OCI-LY3 (cell line): Measurements from ENCODE around the gene RBMS3.
"Not testable (repeated sequence)": the region's sequence is repeated elsewhere in the genome, so short reads cannot be mapped to it uniquely, and the experiment has no call there.

Experiments
- H2AFZ ChIP-seq: fragments of 200-600, 300-600 bp; shearing (Covaris generic); 2 replicates; pipeline ENCODE4 v1.6.0; 2014; ENCODE audit warnings: antibody characterized with exemption, low read depth, low read length
- H3K27ac ChIP-seq: fragments of 200-600, 300-600 bp; sonication (generic); 2 replicates; pipeline ENCODE4 v1.5.1; 2014; ENCODE audit warnings: mild to moderate bottlenecking, low read length, moderate library complexity, mixed read lengths
- H3K27me3 ChIP-seq: fragments of 200-600, 300-600 bp; sonication (generic); 2 replicates; pipeline ENCODE4 v1.6.1; 2014; ENCODE audit warnings: low read depth, low read length, mixed read lengths
- H3K36me3 ChIP-seq: fragments of 200-600, 300-600 bp; sonication (generic); replicated peaks from 2 replicates; pipeline ENCODE3; 2014; ENCODE audit warnings: low read depth, low read length, mixed read lengths
- H3K4me1 ChIP-seq: fragments of 300-600, 200-600 bp; sonication (generic); 2 replicates; pipeline ENCODE4 v1.6.1; 2014; ENCODE audit warnings: low read length, mixed read lengths
- H3K4me2 ChIP-seq: fragments of 200-600, 300-600 bp; sonication (generic); 2 replicates; pipeline ENCODE4 v1.6.1; 2014; ENCODE audit warnings: low read length, mixed read lengths
- H3K4me3 ChIP-seq: fragments of 300-600, 200-600 bp; sonication (generic); 2 replicates; pipeline ENCODE4 v1.5.1; 2014; ENCODE audit warnings: antibody characterized with exemption, mild to moderate bottlenecking, low read length, moderate library complexity
- H3K79me2 ChIP-seq: fragments of 300-600, 200-600 bp; shearing (Covaris generic); 2 replicates; pipeline ENCODE4 v1.6.1; 2014; ENCODE audit warnings: mild to moderate bottlenecking, low read length, mixed read lengths
- H3K9ac ChIP-seq: fragments of 300-600, 200-600 bp; shearing (Covaris generic); 2 replicates; pipeline ENCODE4 v1.6.0; 2014; ENCODE audit warnings: mild to moderate bottlenecking, low read length, moderate library complexity
- H3K9me3 ChIP-seq: fragments of 200-600, 300-600 bp; shearing (Covaris generic); 2 replicates; pipeline ENCODE4 v1.6.1; 2014; ENCODE audit warnings: low read length, mixed read lengths; ENCODE audit not compliant: insufficient read depth
- H4K20me1 ChIP-seq: fragments of 200-600, 300-600 bp; sonication (generic); 2 replicates; pipeline ENCODE4 v1.6.1; 2016; ENCODE audit warnings: low read length, mixed read lengths; ENCODE audit not compliant: insufficient read depth
- CTCF ChIP-seq: fragments of 200-600, 300-600 bp; sonication (generic); IDR thresholded peaks from 2 replicates; pipeline ENCODE4 v1.5.1; 2014; ENCODE audit warnings: antibody characterized with exemption, low read length, low read depth
- EZH2phosphoT487 ChIP-seq: fragments of 200-600 bp; shearing (Covaris generic); IDR thresholded peaks from 2 replicates; pipeline ENCODE4 v1.6.1; 2018; ENCODE audit warnings: antibody characterized with exemption, mixed run types, low read depth

The RBMS3 gene

DNA sequence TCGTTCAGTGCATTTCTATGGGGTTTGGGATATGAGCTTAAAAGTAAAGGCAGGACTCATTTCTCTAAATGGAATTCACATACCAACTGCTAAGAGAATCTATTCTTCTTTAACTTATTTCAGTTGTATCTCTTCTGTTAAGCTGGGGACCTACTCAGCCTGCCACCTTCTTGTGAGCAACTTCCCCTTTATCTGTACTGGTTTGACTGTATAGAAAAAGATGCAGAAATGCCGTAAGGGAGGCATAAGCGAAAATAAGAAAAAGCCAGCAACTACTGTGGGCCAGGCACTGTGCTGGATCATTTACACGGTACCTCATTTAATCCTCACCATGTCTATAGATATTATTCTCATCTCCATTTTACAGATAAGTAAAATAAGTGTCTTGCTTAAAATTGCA, 38.4 kb downstream of the RBMS3 start:
- no peaks in the 10 kb centered on the region for H4K20me1 ChIP-seq
- no peaks in the 10 kb centered on the region for H3K36me3 ChIP-seq
- H3K9me3 ChIP-seq: no peaks in the 10 kb centered on the region
- no peaks in the 10 kb centered on the region for H3K79me2 ChIP-seq
- peak overlapping the region; percentile 37 for H3K4me3 ChIP-seq
- peaks cover 10% of the 10 kb centered on the region; the same call in 1 of the 2 replicates for H3K27me3 ChIP-seq
- no peak overlapping the region for H2AFZ ChIP-seq
- TF ChIP-seq EZH2phosphoT487: no peak
- TF ChIP-seq CTCF: no peak
- H3K4me2 ChIP-seq: peak overlapping the region; percentile 60
- peaks cover 30% of the 10 kb centered on the region for H3K4me1 ChIP-seq
- no peak overlapping the region for H3K9ac ChIP-seq
- H3K27ac ChIP-seq: peak overlapping the region; percentile 39; the same call in 1 of the 2 replicates

DNA sequence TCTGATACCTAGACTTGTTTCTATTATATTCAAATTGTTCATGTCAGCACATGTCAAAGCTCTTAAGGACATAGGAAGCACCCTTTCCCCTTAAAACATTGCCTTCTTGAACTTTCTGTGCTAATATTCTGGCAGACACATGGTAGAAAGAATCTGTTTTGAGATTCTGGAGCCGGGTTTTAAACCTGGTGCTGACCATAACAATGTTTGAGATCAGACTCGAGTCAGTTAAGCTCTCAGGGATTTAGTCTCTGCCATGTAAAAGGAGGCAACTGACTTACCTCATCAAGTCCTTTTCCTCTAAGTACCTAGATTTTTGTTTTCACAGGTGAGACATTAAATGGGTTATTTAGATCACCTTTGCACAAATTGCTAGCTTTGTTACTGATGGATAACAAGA, 38.9 kb downstream of the RBMS3 start:
- Histone ChIP-seq H3K4me3 (peak overlapping the region; percentile 37), H4K20me1 (no peaks in the 10 kb centered on the region), H3K4me1 (peaks cover 35% of the 10 kb centered on the region), H3K36me3 (no peaks in the 10 kb centered on the region), H3K27ac (no peak overlapping the region), H3K4me2 (peak overlapping the region; percentile 60), H3K9me3 (no peaks in the 10 kb centered on the region), H3K79me2 (no peaks in the 10 kb centered on the region), H3K9ac (no peak overlapping the region; the same call in 1 of the 2 replicates), H2AFZ (no peak overlapping the region), H3K27me3 (peaks cover 10% of the 10 kb centered on the region; the same call in 1 of the 2 replicates)
- TF ChIP-seq EZH2phosphoT487: no peak

DNA sequence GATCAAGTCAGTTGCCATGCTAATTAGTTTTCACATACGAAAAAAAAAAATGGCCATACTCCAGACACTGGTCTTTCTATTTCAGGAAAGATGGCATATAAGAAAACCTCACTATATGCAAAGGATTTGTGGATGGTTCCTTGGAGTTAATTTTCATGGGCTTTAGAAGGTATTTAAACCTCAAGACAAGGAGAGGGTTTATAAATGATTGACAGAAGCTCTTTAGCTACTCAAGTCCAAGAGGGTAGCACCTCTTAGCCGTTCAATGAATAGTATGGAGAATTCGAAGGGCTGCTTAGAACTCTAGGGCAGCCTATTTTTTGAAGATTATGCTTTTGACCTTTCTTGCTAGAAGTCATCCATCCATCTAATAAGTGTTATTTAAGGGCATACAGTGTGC, 41.7 kb downstream of the RBMS3 start:
- peaks cover 10% of the 10 kb centered on the region; the same call in 1 of the 2 replicates for H3K27me3 ChIP-seq
- no peaks in the 10 kb centered on the region for H3K36me3 ChIP-seq
- H3K9ac ChIP-seq: no peak overlapping the region
- no peaks in the 10 kb centered on the region for H3K79me2 ChIP-seq
- no peak overlapping the region for H3K4me2 ChIP-seq
- no peaks in the 10 kb centered on the region for H4K20me1 ChIP-seq
- TF ChIP-seq EZH2phosphoT487 (no peak), CTCF (no peak)
- no peaks in the 10 kb centered on the region for H3K9me3 ChIP-seq
- H3K4me3 ChIP-seq: no peak overlapping the region
- no peak overlapping the region for H3K27ac ChIP-seq
- H3K4me1 ChIP-seq: peaks cover 36% of the 10 kb centered on the region
- no peak overlapping the region for H2AFZ ChIP-seq

DNA sequence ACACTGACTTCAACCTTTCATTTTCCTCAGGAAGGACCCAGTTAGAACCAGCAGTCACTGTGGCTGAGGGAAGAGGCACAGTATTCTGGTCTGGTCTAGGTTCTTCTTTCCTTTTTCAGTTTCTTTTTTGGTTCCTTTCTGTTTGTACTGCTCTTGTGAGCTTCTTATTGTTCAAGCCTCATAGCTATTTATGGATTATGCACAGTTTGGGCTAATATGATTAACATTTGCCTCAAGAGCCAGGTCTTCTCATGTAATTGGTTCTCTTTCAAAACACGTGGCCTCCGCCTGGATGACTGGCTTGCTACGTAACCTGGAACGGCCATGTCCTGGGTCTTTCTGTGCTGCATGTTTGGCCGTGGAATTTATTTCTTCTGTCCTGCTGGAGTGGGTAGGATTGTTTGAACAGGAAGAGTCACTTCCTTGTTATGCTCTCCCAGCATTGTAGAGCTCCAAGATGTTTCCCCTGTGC, 43.3 kb downstream of the RBMS3 start:
- peaks cover 26% of the 10 kb centered on the region for H3K4me1 ChIP-seq
- H3K36me3 ChIP-seq: no peaks in the 10 kb centered on the region
- H4K20me1 ChIP-seq: no peaks in the 10 kb centered on the region
- peaks cover 5% of the 10 kb centered on the region; the same call in 1 of the 2 replicates for H3K27me3 ChIP-seq
- H3K9me3 ChIP-seq: no peaks in the 10 kb centered on the region
- H3K4me2 ChIP-seq: peak overlapping the region; percentile 83
- TF ChIP-seq CTCF (no peak), EZH2phosphoT487 (no peak)
- H3K27ac ChIP-seq: peak overlapping the region; percentile 46
- H2AFZ ChIP-seq: peak overlapping the region; percentile 82
- peak overlapping the region; percentile 66 for H3K4me3 ChIP-seq
- peak overlapping the region; percentile 8; the same call in 1 of the 2 replicates for H3K9ac ChIP-seq
- no peaks in the 10 kb centered on the region for H3K79me2 ChIP-seq

DNA sequence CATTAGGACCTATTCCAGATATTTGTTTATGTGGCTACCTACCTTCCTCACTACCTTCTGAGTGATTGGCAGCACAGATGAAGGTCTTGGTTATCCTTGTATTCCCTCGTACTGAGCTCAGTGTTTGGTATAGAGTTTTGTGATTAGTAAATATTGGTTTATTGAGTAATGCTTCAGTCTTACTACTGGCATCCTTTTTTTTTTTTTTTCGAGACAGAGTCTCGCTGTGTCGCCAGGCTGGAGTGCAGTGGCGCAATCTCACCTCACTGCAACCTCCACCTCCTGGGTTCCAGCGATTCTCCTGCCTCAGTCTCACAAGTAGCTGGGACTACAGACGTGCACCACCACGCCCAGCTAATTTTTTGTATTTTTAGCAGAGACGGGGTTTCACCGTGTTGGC, 45.7 kb downstream of the RBMS3 start:
- not testable (repeated sequence) for H3K36me3 ChIP-seq, H3K9ac ChIP-seq, H3K9me3 ChIP-seq, H2AFZ ChIP-seq, H4K20me1 ChIP-seq, H3K4me2 ChIP-seq, H3K27ac ChIP-seq, H3K4me3 ChIP-seq, H3K79me2 ChIP-seq
- peaks cover 15% of the 10 kb centered on the region for H3K4me1 ChIP-seq
- peaks cover 18% of the 10 kb centered on the region for H3K27me3 ChIP-seq
